ENCODE results near the gene ATG14.
"Not testable (repeated sequence)": the region's sequence is repeated elsewhere in the genome, so short reads cannot be mapped to it uniquely, and the experiment has no call there.

ATG14 gene

GRCh38 chr14:55386037-55386808 is 25.4 kb downstream of the ATG14 start:
- DNase-seq: no peak

DNA sequence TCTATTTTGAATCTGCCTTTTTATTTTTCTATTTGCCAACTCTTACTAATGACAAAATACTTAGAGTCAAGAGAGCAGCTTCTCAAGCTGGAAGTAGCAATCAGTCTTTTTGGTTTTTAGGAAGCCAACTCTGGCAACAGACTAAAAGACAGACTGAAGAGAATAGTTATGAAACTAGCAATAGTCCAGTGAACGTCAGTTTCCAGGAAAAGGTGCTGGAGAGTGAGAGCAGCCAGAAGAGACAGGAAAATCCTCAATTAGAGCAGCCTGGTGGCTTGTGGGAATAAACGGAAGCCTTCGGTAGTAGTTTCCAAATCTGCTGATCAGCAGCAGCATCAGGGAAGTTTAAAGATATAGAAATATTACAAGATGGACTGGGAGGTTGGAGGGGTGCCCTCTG is 27.1 kb downstream of the ATG14 start:
- no peak for DNase-seq

- DNase-seq: no peak
These were observed 28.0 kb downstream of the ATG14 start for GRCh38 chr14:55383541-55384140.

GRCh38 chr14:55383056-55383466 is 28.6 kb downstream of the ATG14 start:
- not testable (repeated sequence) for DNase-seq

DNA sequence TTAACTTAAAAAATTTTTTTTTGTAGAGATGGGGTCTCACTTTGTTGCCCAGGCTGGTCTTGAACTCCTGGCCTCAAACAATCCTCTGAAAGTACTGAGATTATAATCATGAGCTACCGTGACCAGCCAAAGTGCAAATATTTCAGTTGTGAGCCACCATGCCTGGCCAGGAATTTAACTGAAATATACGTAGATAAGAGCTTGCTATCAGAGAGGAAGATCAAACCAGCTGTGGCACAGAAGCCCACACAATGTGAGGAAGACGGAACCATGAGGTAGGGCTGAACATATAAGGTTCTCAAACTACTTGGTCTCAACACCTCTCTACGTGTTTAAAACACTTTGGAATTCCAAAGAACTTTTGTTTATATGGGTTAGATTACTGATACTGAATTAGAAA is 29.1 kb downstream of the ATG14 start:
- no peak for DNase-seq

DNA sequence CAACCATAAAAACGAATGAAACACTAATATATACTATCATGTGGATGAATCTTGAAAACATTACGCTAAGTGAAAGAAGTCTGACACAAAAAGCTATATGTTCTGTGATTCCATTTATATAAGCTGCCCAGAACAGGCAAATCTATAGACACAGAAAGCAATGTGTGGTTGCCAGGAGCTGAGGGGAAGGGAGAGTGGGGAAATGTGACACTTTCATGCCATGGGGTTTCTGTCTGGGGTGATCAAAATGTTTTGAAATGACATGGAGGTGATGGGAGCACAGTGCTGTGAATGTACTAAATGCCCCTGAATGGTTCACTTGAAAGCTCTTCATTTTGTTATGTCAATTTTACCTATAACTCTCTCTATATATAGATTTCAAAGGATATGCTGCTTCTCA is 30.1 kb downstream of the ATG14 start:
- no peak for DNase-seq

DNA sequence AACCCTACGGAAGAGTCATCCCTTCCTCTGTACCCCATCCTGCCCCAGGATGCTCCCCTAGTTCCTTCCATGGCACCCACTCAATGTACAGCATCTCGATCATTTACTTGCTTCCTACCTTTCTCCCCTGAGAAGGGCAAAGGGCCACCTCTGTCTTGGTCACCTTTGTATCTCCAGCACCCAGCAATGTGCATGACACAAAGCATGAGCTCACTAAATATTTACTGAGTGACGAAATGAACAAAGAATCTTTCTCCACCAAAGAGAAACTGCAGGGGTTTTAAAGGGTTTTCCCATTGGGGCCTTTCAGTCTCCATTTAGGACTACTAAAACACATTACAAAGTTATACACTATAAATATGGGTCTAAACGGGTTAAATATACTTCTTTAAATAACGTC is 30.6 kb downstream of the ATG14 start:
- no peak for DNase-seq

DNA sequence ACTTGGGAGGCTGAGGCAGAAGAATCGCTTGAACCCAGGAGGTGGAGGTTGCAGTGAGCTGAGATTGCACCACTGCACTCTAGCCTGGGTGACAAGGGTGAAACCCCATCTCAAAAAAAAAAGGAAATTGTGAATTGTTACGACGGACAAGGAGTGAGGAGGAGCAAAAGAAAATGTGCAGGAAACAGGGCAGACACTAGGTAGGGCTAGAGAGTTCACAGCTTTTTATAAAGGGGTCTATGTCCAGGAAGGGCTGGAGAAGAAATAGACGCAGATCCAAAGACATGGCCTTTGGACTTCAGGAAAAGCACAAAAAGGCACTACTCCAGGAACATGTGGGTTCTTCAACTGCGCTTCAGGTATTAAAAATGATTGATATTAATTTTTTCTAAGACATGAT is 34.4 kb downstream of the ATG14 start:
- DNase-seq: no peak

- DNase-seq: no peak
These were observed 36.9 kb downstream of the ATG14 start for GRCh38 chr14:55374771-55375170.

- peak; percentile 10 for DNase-seq
These were observed 37.6 kb downstream of the ATG14 start for GRCh38 chr14:55373784-55374705.

DNA sequence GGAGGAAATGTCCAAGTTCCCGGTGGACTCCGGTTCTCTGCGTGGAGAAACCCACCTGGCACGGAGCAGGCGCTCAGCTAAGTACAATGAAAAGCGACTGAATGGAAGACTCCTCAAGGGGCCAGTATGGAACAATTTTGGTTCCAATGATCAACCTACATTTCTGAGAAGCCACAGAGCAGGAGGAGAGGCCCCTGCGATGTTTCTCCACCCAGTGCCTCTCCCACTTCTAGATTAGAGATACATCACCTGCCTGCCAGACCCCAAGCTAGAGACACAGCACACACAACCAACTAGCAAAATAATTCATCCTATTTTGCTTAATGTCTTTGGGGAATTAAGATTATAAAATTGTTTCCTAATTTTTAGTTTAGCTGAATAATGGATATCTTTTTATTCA is 38.8 kb downstream of the ATG14 start:
- no peak for DNase-seq

DNA sequence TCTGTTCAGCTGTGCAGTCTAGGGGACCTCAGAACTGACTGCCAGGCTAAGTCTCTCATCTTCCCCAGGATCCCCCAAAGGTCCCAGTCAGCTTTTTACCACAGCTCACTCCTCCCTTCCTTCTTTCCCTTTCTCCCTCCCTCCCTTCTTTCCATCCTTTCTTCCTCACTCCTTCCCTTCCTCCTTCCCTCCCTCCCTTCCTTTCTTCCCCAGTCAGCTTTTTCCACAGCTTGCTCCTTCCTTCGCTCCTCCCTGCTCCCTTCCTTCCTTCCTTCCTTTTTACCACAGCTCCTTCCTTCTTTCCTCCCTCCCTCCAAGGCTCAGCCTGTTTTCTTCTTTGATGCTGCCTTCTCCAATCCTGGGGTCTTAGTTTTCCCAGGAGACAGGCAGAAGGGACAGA is 39.2 kb downstream of the ATG14 start:
- DNase-seq: no peak

GRCh38 chr14:55370883-55371455 is 40.7 kb downstream of the ATG14 start:
- no peak for DNase-seq

DNA sequence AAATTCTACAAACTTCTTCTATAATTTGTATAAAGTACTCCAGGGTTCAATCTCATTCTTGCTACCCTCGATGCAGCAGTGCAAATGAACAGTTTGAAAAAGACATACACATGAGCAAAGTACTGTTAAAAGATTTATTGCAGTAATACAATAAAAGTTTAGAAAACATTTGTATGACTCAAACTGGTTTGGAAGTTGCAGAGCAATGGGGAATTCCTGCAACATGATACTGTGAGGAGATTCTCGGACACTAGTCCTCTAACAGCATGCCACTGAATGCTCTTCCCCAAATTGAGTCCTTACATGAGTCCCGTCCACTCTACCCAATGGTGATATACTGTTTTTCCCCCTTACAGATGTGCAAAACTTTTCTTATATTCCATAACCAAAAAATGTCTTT is 45.4 kb downstream of the ATG14 start:
- DNase-seq: no peak

- DNase-seq: no peak
These were observed 50.4 kb downstream of the ATG14 start for GRCh38 chr14:55361190-55361589.

- no peak for DNase-seq
These were observed 52.3 kb downstream of the ATG14 start for GRCh38 chr14:55359307-55359706.

DNA sequence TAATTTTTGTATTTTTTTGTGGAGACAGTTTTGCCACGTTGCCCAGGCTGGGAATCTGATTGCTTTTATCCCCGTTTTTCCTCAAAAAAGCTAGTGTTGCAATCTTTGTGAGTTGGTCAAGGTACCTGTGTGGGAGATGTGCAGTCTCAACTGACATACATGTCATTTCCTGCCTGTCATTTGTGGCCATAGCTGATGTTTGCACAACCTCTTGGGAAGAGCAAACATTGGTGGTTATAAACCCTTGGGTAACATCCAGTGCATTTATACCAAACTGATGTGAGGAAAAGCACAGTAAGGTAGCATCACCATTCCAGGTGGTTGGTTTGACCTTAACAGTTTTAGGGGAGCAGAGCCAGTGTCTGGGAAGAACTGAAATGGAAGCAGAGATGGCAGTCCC is 54.7 kb downstream of the ATG14 start:
- no peak for DNase-seq

- DNase-seq: no peak
These were observed 55.7 kb downstream of the ATG14 start for GRCh38 chr14:55355922-55356321.

DNA sequence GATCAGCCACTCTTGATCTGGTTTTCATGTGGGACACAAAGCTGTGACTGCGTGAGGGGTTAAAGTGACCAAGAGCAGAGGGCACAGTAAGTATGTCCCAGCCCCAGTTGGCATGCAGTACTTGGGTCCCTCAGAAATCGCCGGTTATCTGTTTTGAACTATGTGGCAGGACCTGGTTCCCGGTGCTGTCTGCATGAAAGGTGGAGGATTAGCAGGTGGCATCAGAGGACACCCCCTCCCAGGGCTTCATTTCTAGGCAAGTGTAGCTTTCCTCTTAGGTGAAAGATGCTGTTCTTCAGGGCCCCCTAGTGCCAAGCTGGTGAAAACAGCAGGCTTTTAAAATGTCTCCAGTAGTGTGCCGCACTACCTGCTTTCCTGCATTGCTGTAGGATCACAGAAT is 57.1 kb downstream of the ATG14 start:
- DNase-seq: peak; percentile 66

DNA sequence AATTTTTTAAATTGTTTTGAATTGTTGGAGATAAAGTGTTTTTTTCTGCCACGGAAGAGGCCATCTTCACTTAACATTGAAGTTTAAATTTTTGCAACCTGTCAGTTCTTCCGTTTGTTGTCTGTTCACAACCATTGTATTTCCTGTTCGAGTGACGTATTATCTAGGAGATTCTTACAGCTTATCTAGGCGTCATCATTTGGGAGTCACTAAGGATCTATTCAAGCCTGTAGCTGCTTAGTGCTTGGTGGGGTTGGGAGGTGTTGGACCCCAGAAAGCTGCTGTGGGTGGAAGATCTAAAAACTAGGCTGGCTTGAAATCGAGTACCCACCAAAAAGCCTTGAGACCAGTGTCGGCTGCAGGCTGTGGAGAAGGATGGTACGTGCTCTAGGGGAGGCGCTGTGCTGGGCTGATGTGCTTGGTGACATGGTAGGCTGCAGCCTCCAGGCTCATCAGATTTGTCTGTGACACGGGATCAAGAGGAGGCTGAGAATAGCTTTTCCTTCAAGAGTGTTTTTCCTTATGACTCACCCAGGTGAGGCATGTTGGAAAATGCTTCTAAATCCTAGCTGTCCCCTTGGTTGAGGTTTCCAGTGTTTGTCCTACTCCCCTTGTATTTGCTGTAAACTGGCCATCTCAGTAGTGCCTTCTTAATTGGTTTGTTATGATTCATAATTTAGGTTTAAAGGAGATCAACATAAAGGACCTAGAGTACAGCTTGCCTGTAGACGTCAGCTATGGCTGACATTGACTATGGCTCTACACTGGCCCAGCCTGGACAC is 57.8 kb downstream of the ATG14 start:
- no peak for DNase-seq

GRCh38 chr14:55352201-55352600 is 59.4 kb downstream of the ATG14 start:
- DNase-seq: no peak

GRCh38 chr14:55351111-55351510 is 60.5 kb downstream of the ATG14 start:
- DNase-seq: no peak

- no peak for DNase-seq
These were observed 61.2 kb downstream of the ATG14 start for GRCh38 chr14:55350461-55350860.
